Suppressor macrophage treated with lipopolysaccharide for 1 hour (primary cell): ENCODE data around the gene RHBDD2.

Experiments used
- DNase-seq, 3 donors: peaks; one replicate each; pipeline ENCODE4 v3.0.0-alpha.2; 2020 to 2022

RHBDD2 gene

GRCh38 chr7:75920431-75921161 is 41.8 kb downstream of the RHBDD2 start:
- no peak for DNase-seq

DNA sequence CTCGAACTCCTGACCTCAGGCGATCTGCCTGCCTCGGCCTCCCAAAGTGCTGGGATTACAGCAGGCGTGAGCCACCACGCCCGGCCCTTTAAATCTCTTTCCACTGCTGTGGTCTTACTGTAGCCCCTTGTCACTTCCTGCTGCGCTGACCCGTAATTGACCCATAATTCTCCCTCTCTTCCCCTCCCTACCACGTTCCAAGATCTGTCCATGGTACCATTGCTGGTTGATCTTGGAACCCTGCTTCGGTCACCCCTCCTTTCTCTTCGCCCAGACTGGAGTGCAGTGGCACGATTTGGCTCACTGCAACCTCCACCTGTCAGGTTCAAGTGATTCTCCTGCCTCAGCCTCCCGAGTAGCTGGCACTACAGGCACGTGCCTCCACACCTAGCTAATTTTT is 42.6 kb downstream of the RHBDD2 start:
- no peak for DNase-seq

- no peak for DNase-seq
Measured at GRCh38 chr7:75922966-75923603, 44.3 kb downstream of the RHBDD2 start.

- DNase-seq: no peak
Measured at GRCh38 chr7:75924256-75924655, 45.4 kb downstream of the RHBDD2 start.

- peak; percentile 43 to 56 (median 49) for DNase-seq
Measured at GRCh38 chr7:75924889-75925288, 46.1 kb downstream of the RHBDD2 start.

DNA sequence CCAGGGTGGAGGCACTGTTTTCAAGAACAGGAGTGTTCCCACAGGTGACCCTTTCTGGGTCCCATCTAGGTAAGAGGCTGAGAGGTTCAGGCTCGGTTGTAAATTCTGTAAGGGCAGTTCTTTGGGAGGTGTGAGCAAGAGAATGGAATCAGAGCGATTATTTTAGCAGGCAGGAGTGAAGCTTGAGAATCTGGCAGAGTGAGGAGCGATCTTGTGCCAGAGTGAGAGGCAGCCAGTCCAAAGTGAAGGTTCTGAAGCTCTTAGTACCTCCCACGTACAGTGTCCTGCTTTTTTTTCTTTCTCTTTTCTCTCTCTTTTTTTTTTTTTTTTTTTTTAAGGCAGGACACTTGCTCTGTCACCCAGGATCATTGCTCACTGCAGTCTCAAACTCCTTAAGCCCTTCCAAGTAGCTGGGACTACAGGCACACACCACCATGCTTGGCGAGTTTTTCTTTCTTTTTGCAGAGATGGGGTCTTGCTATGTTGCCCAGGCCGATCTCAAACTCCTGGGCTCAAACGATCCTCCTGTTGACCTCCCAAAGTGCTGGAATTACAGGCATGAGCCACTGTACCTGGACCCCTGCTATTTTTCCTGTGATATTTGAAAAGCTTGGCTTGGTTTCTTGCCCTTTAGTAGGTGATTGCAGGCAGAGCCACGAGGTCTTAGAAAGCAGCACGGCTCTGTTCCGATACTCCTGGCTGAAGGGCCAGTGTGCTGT is 47.0 kb downstream of the RHBDD2 start:
- no peak for DNase-seq

GRCh38 chr7:75928568-75928914 is 49.7 kb downstream of the RHBDD2 start:
- DNase-seq: peak in 1 of 3 donors; percentile 37

DNA sequence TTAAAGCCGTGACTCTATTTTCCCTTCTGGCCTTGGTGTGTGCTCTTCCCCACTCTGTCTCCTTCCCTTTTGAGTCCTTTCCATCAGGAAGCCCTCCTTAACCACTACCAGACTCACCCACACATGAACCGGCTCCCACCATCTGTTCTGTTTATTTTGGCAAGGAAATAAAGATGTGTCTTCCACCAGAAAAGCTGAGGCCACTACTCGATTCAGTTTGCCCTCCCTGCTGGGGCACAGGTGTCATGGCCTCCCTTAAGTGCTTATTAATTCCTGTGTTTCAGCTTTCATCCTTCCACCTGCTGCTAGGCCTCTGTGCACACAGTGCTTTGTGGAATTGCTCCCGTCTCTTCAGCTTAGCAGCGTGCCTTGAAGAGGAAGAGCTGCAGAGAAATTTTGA is 52.8 kb downstream of the RHBDD2 start:
- DNase-seq: no peak

DNA sequence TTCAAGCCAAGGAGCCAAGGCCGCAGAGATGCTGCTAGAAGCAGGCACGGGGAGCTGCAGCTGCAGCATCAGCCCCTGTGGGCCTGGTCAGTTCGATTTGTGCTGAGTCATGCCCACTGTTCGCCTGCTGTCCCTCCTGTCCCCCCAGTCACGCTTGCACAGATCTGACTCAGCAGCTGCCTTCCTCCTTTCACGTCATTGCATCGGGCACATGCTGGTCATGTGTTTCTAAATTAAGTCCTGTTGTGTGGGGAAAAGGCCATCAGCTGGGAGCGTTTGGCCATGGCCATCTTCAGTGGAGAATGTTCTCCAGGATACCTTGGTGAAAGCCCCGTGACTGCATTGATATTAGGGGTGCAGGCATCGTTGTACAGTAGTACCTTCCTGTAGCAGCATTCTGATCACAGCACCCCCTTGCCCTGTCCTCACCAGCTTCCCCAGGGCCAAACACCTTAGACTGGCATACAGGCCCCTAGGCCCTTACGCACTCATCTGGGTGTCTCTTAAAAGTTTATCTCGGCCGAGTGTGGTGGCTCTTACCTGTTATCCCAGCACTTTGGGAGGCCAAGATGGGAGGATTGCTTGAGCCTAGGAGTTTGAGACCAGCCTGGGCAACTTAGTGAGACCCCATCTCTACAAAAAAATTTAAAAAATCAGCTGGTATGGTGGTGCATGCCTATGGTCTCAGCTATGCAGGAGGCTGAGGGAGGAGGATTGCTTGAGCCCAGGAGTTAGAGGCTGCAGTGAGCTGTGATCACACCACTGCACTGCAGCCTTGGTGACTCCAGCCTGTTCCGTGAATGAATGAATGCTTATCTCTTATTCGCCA is 59.3 kb downstream of the RHBDD2 start:
- DNase-seq: peak; percentile 87 to 91 (median 89)
